ENCODE results near the gene TMEM72.

DNA sequence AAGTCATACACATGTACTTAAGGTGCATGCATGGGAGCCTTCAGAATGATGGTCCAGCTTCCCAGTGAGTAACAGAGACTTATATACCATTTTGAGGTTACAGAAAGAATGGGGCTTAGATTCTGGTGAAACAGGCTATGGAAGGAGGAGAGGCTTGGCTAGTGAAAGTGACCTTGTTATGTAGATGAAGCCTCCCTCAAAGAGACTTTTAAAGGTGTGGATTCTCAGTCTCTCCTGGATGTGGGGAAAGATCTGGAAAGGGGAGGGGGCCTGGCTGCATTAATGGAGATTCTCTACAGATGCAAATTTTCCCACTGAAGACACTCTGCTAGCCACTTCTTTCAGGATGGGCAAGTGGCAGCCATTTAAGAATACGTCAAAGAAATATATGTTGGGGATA is 54.0 kb downstream of the TMEM72 start:
- TF ChIP-seq, protein P1, sequence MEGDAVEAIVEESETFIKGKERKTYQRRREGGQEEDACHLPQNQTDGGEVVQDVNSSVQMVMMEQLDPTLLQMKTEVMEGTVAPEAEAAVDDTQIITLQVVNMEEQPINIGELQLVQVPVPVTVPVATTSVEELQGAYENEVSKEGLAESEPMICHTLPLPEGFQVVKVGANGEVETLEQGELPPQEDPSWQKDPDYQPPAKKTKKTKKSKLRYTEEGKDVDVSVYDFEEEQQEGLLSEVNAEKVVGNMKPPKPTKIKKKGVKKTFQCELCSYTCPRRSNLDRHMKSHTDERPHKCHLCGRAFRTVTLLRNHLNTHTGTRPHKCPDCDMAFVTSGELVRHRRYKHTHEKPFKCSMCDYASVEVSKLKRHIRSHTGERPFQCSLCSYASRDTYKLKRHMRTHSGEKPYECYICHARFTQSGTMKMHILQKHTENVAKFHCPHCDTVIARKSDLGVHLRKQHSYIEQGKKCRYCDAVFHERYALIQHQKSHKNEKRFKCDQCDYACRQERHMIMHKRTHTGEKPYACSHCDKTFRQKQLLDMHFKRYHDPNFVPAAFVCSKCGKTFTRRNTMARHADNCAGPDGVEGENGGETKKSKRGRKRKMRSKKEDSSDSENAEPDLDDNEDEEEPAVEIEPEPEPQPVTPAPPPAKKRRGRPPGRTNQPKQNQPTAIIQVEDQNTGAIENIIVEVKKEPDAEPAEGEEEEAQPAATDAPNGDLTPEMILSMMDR (IDR thresholded peaks at IDR 0.05; ENCODE audit: insufficient read depth, low read length, poor library complexity, severe bottlenecking): no peak
- TF ChIP-seq EZH2phosphoT487 (conservative IDR thresholded peaks at IDR 0.05; ENCODE audit: low read length): no peak

Data from SU-DHL-6 (cell line).